Activated naive CD4-positive, alpha-beta T cell treated with anti-CD3 and anti-CD28 coated beads, Interleukin-2, amount 10 ng/mL, durations not matched to agents 5 hours and 36 hours (primary cell): ENCODE data around the gene MAB21L1. TPM values are rescaled to one million over a fixed set of nuclear protein-coding genes. Genes with fewer than 3 reads are reported as not detected.

Source experiments
- total RNA-seq, 2 experiments: library from RNA; stranded (reverse); gene quantifications; one replicate each; pipeline ENCODE4 v1.2.3, GENCODE V29; 2021

MAB21L1 gene
- not detected for total RNA-seq

DNA sequence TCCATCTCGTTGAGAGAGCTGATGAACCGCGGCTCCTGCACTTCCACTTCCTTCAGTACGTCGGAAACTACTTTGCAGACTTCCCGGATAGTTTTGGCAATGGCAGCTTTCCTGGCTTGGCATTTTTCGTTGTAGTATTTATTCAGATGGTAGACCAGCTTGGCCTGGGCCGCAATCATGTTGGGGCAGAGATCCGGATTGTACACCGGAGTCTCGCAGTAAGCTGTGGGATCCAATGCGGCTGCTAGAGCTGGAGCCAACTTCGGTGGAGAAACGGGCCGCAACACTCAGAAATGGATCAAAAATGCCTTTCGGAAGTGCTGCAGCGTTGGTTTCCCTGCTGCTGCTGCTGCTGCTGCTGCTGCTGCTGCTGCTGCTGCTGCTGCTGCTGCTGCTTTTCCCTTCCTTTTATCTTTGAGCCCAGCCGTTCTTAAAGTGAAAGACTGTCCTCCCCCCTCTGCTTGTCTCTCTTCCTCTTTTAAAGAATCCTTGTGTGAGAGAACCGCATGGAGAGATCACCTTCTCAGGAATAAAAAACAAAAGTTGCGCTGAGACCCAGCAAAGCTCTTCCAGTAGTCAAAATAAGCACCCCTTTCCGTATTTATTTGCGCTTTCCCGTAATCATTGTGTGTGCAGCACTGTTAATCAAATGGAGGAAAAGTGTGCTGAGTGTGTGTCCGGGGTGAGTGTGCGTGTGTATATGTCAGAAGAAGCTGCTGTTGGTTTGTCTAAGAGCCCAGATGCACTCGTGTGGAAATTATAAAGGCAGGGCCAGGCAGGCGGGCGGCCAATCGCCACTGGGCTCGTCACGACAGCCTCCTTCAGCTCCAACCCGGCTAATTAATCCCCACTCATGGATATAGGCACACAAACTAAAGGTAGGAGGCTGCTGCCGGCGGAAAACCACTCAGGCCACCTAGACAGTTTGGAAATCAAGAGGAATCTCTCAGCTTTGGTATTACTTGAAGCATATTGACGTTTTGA lies at the start of gene MAB21L1:
TSS of gene MAB21L1 (minus strand) at position 730 of the 984 bp plus-strand sequence. CDS start at position 179, 551 bp downstream.

